HFF-Myc (cell line): ENCODE measurements around the gene MYH10.

ENCODE experiments used
- DNase-seq: peaks from one replicate; pipeline ENCODE4 v3.0.0-alpha.2; 2011; ENCODE audit warnings: low read depth; ENCODE audit errors: extremely low read depth
- H3K4me3 ChIP-seq: replicated peaks from 2 replicates; pipeline ENCODE4 v1.5.1; 2011; ENCODE audit warnings: low read depth, mild to moderate bottlenecking, control low read depth, low read length
- TF ChIP-seq, protein P1 (sequence below): IDR thresholded peaks from 2 replicates; pipeline ENCODE4 v1.5.1; 2012; ENCODE audit warnings: mild to moderate bottlenecking, low read depth, low read length, control low read depth; ENCODE audit errors: missing control alignments

The MYH10 gene

DNA sequence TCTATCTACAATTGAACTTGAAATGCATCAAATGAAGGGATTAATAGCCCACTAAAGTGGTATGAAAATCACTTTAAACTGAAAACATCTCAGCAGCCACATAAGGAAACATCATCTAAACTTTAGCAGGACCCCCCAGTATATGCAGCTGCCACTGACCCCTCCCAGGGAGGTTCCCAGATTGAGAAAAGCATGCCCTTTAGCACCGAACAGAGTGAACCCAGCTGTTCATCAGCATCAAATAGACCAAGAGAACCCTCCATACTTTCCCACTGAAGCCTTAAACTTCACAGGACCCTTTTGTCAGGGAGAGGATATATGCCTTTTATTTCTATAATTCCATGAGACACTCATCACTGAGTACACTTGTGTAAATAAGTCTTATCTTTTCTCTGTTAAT, 44.6 kb downstream of the MYH10 start:
- DNase-seq, result no peak
- H3K4me3 ChIP-seq, result no peak overlapping the region
- TF ChIP-seq, protein P1, sequence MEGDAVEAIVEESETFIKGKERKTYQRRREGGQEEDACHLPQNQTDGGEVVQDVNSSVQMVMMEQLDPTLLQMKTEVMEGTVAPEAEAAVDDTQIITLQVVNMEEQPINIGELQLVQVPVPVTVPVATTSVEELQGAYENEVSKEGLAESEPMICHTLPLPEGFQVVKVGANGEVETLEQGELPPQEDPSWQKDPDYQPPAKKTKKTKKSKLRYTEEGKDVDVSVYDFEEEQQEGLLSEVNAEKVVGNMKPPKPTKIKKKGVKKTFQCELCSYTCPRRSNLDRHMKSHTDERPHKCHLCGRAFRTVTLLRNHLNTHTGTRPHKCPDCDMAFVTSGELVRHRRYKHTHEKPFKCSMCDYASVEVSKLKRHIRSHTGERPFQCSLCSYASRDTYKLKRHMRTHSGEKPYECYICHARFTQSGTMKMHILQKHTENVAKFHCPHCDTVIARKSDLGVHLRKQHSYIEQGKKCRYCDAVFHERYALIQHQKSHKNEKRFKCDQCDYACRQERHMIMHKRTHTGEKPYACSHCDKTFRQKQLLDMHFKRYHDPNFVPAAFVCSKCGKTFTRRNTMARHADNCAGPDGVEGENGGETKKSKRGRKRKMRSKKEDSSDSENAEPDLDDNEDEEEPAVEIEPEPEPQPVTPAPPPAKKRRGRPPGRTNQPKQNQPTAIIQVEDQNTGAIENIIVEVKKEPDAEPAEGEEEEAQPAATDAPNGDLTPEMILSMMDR, result no peak

DNA sequence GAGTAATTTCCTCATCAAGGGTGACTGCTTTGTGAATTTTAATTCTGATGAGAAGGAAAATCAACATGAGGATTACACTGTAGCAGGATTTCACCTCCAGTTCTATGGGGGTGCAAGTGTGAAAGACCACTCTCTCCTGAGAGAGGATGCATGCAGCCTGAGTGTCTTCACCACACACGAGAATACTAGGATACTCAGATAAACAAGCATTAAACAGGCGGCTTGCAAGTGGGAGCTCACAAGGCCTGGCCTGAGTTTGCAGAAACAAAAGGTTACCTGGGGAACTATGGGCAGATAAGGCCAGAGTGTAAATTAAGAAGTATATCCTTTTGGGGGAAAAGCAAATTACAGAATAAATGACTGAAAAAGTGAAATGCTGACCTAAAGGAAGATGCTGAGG, 46.6 kb downstream of the MYH10 start:
- H3K4me3 ChIP-seq, result no peak overlapping the region
- no peak for DNase-seq
- TF ChIP-seq, protein P1, result no peak

DNA sequence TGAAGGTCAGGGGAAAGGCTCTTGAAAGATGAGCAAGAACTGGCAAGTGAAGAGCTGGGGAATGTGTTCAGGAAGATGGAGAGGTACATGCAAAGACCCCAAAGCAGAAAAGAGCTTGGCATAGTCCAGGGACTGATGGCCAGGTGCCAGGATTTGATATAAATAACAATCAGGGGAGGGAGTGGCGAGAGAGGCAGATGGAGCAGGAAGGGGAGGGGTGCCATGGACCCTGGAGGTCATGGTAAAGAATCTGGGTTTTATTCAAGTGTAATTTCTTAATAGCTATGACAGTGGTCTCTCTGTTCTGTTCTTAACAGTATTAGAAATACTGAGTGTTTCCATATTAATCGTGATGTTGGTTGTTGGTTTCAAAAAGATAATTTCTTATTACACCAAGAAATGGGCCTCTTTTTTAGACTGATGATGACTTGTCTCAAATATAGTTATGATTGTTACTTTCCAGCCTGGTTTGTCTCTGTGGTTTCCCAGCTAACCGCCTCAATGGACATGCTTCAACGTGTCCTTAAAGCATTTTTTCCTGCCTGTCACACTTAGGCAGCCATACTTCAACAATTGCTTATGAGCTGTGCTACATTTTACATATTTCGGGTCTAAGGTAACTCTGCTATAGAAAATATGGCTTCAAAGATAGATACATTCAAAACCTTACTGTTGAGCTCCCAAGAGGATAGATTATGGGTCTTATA, 49.4 kb downstream of the MYH10 start:
- TF ChIP-seq, protein P1, result no peak
- no peak for DNase-seq

DNA sequence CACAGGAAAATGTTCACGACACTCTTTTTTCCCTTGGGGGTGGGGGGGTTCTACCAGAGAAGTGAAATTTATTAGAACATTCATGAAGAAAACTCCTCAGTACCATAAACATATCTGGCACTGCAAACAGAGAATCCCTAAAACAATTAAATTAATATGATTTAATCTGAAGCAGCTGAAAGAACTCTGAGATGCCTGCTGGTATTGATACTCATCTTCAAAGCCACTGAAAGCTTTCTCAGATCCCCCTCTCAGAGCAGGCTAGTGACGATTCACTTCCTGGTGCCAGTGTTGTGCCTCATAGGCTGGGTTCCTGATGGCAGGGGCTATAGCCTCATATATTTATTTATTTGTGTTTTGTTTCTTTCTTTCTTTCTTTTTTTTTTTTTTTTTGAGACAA, 52.7 kb downstream of the MYH10 start:
- no peak for DNase-seq
- no peak overlapping the region for H3K4me3 ChIP-seq
- TF ChIP-seq, protein P1, result no peak

More for the DNA sequence above, 49.4 kb downstream of the MYH10 start:
- H3K4me3 ChIP-seq, result no peak overlapping the region

DNA sequence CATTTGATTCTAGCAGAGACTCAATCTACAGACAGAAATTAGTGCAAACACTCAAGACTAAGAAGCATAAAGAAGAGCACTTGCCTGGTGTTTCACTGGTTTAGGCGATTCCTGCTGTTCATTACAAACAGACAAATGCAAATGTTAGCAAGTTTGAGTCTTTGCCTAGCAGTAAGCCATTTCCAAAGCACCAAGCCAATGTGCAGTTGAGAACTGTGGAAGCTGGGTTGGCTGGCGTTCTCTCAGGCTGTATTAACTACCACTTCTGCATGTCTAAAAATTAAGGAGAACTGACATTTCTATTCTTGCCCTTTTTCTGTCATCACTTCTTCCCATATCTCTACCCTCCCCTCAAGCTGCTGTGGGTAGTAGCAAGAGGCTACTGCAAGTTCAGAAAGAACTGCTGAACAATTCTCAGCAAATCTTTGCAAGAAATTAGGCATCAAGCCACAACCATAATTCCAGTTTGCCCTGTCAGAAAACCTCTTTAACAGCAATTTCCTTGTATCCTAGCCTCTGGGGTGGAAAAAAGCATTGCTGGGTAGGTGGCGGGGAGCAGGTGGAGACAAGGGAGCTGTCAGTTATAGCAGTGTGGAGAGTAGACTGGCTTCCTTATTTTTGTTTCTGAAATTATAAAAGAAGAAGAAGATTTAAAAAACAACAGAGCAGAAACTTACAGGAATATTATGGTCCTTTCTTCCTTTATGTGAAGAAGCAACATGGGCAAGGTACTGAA, 53.8 kb downstream of the MYH10 start:
- no peak overlapping the region for H3K4me3 ChIP-seq
- no peak for DNase-seq
- TF ChIP-seq, protein P1, result no peak

DNA sequence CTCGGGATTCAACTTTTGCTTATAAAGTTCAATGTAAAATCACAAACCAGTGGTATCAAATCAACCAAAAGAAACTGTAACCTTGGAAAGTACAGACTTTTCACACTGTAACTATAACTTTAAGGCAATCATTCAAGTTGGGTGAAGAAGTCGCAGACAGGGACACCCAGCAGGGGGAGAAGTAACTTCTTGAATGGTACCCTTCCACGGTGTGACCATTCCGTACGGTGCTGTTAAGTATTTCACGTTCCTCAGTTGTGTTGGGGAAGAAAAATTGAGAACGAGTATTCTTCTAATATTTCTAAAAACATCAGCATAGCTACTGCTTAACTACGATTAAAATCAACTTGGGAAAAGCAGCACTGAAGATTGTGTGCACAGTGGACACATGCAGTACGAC, 55.8 kb downstream of the MYH10 start:
- TF ChIP-seq, protein P1, result no peak
- H3K4me3 ChIP-seq, result no peak overlapping the region
- no peak for DNase-seq
